Ishikawa (cell line): ENCODE results near the gene HOXD13.

Experiments
- CEBPB ChIP-seq: IDR thresholded peaks from 2 replicates; pipeline ENCODE4 v1.6.1; 2012
- CREB1 ChIP-seq: IDR thresholded peaks from 2 replicates; pipeline ENCODE4 v1.6.1; 2012; ENCODE audit warnings: low read depth
- EGR1 ChIP-seq: IDR thresholded peaks from 2 replicates; pipeline ENCODE4 v1.6.1; 2012
- EP300 ChIP-seq: IDR thresholded peaks from 2 replicates; pipeline ENCODE4 v1.6.1; 2012; ENCODE audit warnings: borderline replicate concordance
- FOXM1 ChIP-seq: IDR thresholded peaks from 2 replicates; pipeline ENCODE4 v1.6.1; 2012; ENCODE audit warnings: low read depth, borderline replicate concordance
- NFIC ChIP-seq: IDR thresholded peaks from 2 replicates; pipeline ENCODE4 v1.6.1; 2012
- RAD21 ChIP-seq: IDR thresholded peaks from 2 replicates; pipeline ENCODE4 v1.6.1; 2012; ENCODE audit warnings: low read depth
- TAF1 ChIP-seq: IDR thresholded peaks from 2 replicates; pipeline ENCODE4 v1.6.1; 2012; ENCODE audit warnings: low read depth, mild to moderate bottlenecking
- TCF12 ChIP-seq: IDR thresholded peaks from 2 replicates; pipeline ENCODE4 v1.6.1; 2012; ENCODE audit warnings: low read depth
- TEAD4 ChIP-seq: IDR thresholded peaks from 2 replicates; pipeline ENCODE4 v1.6.1; 2012
- YY1 ChIP-seq: IDR thresholded peaks from 2 replicates; pipeline ENCODE4 v1.6.1; 2012; ENCODE audit warnings: low read depth
- ZBTB7A ChIP-seq: IDR thresholded peaks from 2 replicates; pipeline ENCODE4 v1.6.1; 2012; ENCODE audit warnings: low read depth
- TF ChIP-seq, protein P1 (sequence below): IDR thresholded peaks from 2 replicates; pipeline ENCODE4 v1.6.1; 2012
- TF ChIP-seq, protein P2 (sequence below): IDR thresholded peaks from 2 replicates; pipeline ENCODE4 v1.6.1; 2012; ENCODE audit warnings: low read depth, mild to moderate bottlenecking
- TF ChIP-seq, protein P3 (sequence below): IDR thresholded peaks from 2 replicates; pipeline ENCODE4 v1.6.1; 2012

HOXD13 gene

DNA sequence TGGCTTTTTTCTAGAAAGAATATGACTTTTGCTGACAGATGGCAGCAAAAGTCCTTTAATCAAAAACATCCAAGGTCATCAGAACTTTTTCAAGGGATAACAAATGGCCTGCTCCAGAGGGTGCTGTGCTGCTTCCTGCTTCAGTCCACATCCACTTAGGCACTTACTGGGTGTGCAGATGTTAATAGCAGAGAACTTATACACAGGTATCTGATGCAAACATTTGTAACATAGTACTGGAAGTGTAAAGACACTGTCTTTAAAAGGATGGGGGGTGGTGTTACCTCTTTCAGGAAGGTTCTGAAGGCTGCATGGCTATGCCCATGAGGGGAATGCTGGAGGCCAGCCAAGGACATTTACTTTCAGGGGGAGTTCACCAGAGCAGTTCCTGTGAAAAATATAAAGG is 42.5 kb downstream of the HOXD13 start:
- no peak for TF ChIP-seq CEBPB
- TF ChIP-seq YY1: no peak
- no peak for TF ChIP-seq EP300
- no peak for TF ChIP-seq FOXM1
- no peak for TF ChIP-seq CREB1
- no peak for TF ChIP-seq RAD21
- TF ChIP-seq, protein P1, sequence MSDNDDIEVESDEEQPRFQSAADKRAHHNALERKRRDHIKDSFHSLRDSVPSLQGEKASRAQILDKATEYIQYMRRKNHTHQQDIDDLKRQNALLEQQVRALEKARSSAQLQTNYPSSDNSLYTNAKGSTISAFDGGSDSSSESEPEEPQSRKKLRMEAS: no peak
- no peak for TF ChIP-seq TAF1
- TF ChIP-seq, protein P2, sequence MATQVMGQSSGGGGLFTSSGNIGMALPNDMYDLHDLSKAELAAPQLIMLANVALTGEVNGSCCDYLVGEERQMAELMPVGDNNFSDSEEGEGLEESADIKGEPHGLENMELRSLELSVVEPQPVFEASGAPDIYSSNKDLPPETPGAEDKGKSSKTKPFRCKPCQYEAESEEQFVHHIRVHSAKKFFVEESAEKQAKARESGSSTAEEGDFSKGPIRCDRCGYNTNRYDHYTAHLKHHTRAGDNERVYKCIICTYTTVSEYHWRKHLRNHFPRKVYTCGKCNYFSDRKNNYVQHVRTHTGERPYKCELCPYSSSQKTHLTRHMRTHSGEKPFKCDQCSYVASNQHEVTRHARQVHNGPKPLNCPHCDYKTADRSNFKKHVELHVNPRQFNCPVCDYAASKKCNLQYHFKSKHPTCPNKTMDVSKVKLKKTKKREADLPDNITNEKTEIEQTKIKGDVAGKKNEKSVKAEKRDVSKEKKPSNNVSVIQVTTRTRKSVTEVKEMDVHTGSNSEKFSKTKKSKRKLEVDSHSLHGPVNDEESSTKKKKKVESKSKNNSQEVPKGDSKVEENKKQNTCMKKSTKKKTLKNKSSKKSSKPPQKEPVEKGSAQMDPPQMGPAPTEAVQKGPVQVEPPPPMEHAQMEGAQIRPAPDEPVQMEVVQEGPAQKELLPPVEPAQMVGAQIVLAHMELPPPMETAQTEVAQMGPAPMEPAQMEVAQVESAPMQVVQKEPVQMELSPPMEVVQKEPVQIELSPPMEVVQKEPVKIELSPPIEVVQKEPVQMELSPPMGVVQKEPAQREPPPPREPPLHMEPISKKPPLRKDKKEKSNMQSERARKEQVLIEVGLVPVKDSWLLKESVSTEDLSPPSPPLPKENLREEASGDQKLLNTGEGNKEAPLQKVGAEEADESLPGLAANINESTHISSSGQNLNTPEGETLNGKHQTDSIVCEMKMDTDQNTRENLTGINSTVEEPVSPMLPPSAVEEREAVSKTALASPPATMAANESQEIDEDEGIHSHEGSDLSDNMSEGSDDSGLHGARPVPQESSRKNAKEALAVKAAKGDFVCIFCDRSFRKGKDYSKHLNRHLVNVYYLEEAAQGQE: no peak

DNA sequence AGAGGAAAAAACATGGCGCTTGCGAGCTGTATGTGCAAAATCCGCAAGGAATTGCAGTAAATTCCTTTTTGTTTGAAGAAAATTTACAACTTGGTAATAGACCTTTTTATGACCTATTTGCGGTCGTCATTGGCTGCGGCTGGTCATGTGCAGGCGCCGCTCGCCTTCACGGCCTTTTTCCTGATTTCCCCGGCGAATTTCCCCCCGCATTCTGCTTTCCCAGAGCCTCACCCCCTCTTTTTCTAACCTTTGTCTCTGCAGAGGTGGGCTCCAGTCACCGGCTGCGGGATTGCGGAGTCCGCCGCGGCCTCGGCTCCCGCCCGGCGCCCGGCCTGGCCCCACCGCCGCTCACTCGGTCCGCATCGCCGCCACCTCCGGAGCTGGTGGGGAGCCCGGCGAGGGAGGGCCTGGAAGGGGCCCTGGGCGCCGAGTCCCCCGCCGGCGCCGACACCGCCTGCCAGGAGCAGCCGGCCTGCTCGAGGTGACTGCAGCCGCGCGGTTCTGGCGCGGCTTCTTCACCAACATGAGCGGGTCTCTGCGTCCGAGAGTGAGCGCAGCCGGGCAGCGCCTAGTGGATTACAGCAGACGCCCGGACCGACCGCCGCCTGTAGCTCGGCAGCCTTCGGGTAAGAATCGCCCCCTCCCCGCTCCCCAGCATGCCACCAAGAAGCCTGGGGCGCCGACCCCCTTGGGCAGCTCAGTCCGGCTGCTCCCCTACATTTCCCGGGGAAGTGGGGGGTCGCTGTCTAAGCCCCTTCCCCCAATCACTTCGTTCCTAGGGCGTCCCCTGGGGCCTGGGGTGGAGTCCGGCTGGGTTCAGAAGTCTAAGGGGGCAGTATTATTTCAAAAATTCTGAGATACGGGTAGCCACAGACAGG is 44.1 kb downstream of the HOXD13 start:
- TF ChIP-seq YY1 (peak; percentile 66), EP300 (no peak; the same call in 1 of the 2 replicates), ZBTB7A (peak; percentile 91), TAF1 (peak; percentile 59), RAD21 (no peak)
- TF ChIP-seq, protein P2: no peak
- TF ChIP-seq, protein P3, sequence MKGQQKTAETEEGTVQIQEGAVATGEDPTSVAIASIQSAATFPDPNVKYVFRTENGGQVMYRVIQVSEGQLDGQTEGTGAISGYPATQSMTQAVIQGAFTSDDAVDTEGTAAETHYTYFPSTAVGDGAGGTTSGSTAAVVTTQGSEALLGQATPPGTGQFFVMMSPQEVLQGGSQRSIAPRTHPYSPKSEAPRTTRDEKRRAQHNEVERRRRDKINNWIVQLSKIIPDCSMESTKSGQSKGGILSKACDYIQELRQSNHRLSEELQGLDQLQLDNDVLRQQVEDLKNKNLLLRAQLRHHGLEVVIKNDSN: peak; percentile 91
- TF ChIP-seq, protein P1: peak; percentile 28

DNA sequence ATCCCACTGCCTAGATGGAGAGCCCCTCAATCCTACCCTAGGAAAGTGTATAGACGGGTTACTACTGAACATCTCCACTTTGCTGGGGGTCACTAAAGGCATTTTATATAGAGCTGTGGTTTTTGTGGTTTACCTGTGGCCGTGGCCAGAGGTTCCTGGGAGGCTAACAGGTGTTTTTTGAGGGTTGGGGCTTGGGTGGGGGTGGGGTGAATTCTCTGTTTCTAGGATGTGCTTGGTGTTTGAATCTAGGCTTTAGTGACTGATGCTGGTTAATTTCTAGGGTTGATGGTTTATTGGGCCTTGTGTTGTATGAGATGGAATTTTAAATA is 44.7 kb downstream of the HOXD13 start:
- no peak for TF ChIP-seq TAF1
- TF ChIP-seq RAD21: no peak
- no peak for TF ChIP-seq NFIC
- TF ChIP-seq EGR1: no peak
- TF ChIP-seq YY1: no peak
- no peak for TF ChIP-seq FOXM1
- TF ChIP-seq TCF12: no peak
- TF ChIP-seq TEAD4: no peak
- no peak for TF ChIP-seq ZBTB7A

DNA sequence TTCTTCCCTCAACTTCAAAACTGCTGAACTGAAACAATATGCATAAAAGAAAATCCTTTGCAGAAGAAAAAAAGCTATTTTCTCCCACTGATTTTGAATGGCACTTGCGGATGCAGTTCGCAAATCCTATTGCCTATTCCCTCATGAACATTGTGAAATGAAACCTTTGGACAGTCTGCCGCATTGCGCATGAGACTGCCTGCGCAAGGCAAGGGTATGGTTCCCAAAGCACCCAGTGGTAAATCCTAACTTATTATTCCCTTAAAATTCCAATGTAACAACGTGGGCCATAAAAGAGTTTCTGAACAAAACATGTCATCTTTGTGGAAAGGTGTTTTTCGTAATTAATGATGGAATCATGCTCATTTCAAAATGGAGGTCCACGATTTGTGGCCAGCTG is 45.4 kb downstream of the HOXD13 start:
- TF ChIP-seq, protein P1: no peak
- TF ChIP-seq TAF1 (no peak), FOXM1 (no peak)

DNA sequence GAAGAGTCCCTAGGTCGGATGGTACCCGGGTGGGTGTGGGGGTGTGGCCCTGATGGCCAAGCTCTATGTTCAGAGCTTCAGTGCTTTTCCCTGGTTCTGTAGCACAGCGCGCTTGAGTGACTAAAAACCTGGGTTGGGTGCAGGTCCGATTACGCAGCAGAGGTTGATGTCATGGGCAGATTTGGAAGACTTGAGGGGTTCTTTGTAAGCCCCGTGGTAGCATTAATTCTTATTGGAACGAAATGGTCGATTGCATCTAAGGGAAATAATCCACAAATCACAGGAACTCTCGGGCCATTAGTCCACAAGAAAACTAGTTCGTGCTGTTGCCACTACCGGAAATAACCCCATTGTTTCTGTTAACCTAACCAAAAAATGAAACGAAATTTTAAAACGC is 46.0 kb downstream of the HOXD13 start:
- TF ChIP-seq EP300 (no peak), TCF12 (no peak), CREB1 (no peak), CEBPB (no peak), RAD21 (no peak), NFIC (no peak), EGR1 (no peak), TEAD4 (no peak), ZBTB7A (no peak), YY1 (no peak), TAF1 (no peak), FOXM1 (no peak)
- TF ChIP-seq, protein P2: no peak
- TF ChIP-seq, protein P3: no peak
- TF ChIP-seq, protein P1: no peak
